ENCODE measurements around the gene CCDC88C.

The CCDC88C gene

GRCh38 chr14:91300283-91300895 lies 117.2 kb downstream of the CCDC88C start:
- no peak for DNase-seq (ENCODE audit: low read depth)
- H3K4me3 ChIP-seq (ENCODE audit: control insufficient read depth, low read depth, low read length): no peak overlapping the region
- TF ChIP-seq CTCF (conservative IDR thresholded peaks at IDR 0.05; ENCODE audit: control insufficient read depth, insufficient read depth, low read depth, low read length): no peak

GRCh38 chr14:91299121-91300115 lies 118.2 kb downstream of the CCDC88C start:
- no peak for TF ChIP-seq CTCF (conservative IDR thresholded peaks at IDR 0.05; ENCODE audit: control insufficient read depth, insufficient read depth, low read depth, low read length)
- no peak overlapping the region for H3K4me3 ChIP-seq (ENCODE audit: control insufficient read depth, low read depth, low read length)
- no peak for DNase-seq (ENCODE audit: low read depth)

GRCh38 chr14:91298576-91298975 lies 119.0 kb downstream of the CCDC88C start:
- DNase-seq (ENCODE audit: low read depth): no peak
- H3K4me3 ChIP-seq (ENCODE audit: control insufficient read depth, low read depth, low read length): no peak overlapping the region
- TF ChIP-seq CTCF (conservative IDR thresholded peaks at IDR 0.05; ENCODE audit: control insufficient read depth, insufficient read depth, low read depth, low read length): no peak

GRCh38 chr14:91297081-91297711 lies 120.4 kb downstream of the CCDC88C start:
- H3K4me3 ChIP-seq (ENCODE audit: control insufficient read depth, low read depth, low read length): no peak overlapping the region
- DNase-seq (ENCODE audit: low read depth): no peak
- TF ChIP-seq CTCF (conservative IDR thresholded peaks at IDR 0.05; ENCODE audit: control insufficient read depth, insufficient read depth, low read depth, low read length): no peak

- no peak for TF ChIP-seq CTCF (conservative IDR thresholded peaks at IDR 0.05; ENCODE audit: control insufficient read depth, insufficient read depth, low read depth, low read length)
- DNase-seq (ENCODE audit: low read depth): no peak
- no peak overlapping the region for H3K4me3 ChIP-seq (ENCODE audit: control insufficient read depth, low read depth, low read length)
Observed at GRCh38 chr14:91295851-91296796, 121.5 kb downstream of the CCDC88C start.
